ENCODE data around the gene VTN. TPM values are rescaled to one million over a fixed set of nuclear protein-coding genes. Genes with fewer than 3 reads are reported as not detected.

Gene VTN
- polyA plus RNA-seq, 1 donor (not counting 4 experiments of a cell fraction or from before 2014, with no cell fraction given), result not detected

GRCh38 chr17:28371245-28372202, 1.4 kb upstream of the VTN start, which contains the start of gene SARM1:
Gene SARM1, plus strand, starts transcription at chr17:28371694. Its CDS starts 339 bp downstream, at chr17:28372033.
- H3K4me2 ChIP-seq (ENCODE audit: control insufficient read depth, extremely low read depth, insufficient read depth, low read depth, low read length), result peak within 1 kb of the TSS; percentile 71
- H3K9ac ChIP-seq (ENCODE audit: control insufficient read depth, extremely low read depth, insufficient read depth, low read length), result no peak within 1 kb of the TSS
- no peaks in the 10 kb centered on the region for H3K9me1 ChIP-seq (ENCODE audit: control insufficient read depth, extremely low read depth, insufficient read depth, low read length)
- TF ChIP-seq EZH2 (IDR thresholded peaks at IDR 0.05; ENCODE audit: low read length), result no peak
- TF ChIP-seq, protein P1, sequence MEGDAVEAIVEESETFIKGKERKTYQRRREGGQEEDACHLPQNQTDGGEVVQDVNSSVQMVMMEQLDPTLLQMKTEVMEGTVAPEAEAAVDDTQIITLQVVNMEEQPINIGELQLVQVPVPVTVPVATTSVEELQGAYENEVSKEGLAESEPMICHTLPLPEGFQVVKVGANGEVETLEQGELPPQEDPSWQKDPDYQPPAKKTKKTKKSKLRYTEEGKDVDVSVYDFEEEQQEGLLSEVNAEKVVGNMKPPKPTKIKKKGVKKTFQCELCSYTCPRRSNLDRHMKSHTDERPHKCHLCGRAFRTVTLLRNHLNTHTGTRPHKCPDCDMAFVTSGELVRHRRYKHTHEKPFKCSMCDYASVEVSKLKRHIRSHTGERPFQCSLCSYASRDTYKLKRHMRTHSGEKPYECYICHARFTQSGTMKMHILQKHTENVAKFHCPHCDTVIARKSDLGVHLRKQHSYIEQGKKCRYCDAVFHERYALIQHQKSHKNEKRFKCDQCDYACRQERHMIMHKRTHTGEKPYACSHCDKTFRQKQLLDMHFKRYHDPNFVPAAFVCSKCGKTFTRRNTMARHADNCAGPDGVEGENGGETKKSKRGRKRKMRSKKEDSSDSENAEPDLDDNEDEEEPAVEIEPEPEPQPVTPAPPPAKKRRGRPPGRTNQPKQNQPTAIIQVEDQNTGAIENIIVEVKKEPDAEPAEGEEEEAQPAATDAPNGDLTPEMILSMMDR (optimal IDR thresholded peaks at IDR 0.05 in 1 of 3, IDR thresholded peaks at IDR 0.05 in 1 of 3, conservative IDR thresholded peaks at IDR 0.05 in 1 of 3; ENCODE audit: extremely low read depth in 1 of 3, insufficient read depth in 2 of 3, low read length in 3 of 3), result no peak
- H3K27me3 ChIP-seq (ENCODE audit: control insufficient read depth, extremely low read depth, insufficient read depth, low read length), result peaks cover 18% of the 10 kb centered on the region
- H3K27ac ChIP-seq (ENCODE audit: control insufficient read depth, insufficient read depth, low read length), result no peak within 1 kb of the TSS
- no peaks in the 10 kb centered on the region for H3K9me3 ChIP-seq (ENCODE audit: control insufficient read depth, low read depth, low read length)
- no peaks in the 10 kb centered on the region for H3K36me3 ChIP-seq (ENCODE audit: control insufficient read depth in 2 of 2, extremely low read depth in 1 of 2, insufficient read depth in 2 of 2, low read length in 2 of 2)
- H4K20me1 ChIP-seq (ENCODE audit: control insufficient read depth, extremely low read depth, insufficient read depth, low read length), result no peaks in the 10 kb centered on the region
- peak within 1 kb of the TSS; percentile 43 for H2AFZ ChIP-seq (ENCODE audit: control insufficient read depth, low read length)
- dilution Hi-C loops (cut with MboI; ENCODE audit: extremely low pct_ligation_motif_present, low sequenced_read_pairs), result no loop called here
- no peak for DNase-seq (ENCODE audit: low read depth, low spot score)
- peak within 1 kb of the TSS; percentile 3 to 55 (median 46) for H3K4me3 ChIP-seq (ENCODE audit: control insufficient read depth in 2 of 3, extremely low read depth in 1 of 3, insufficient read depth in 2 of 3, low read depth in 1 of 3, low read length in 3 of 3)
- FAIRE-seq, result no peak
- H3K4me1 ChIP-seq (ENCODE audit: control insufficient read depth, extremely low read depth, insufficient read depth, low read length), result peaks cover 8% of the 10 kb centered on the region
- H3K79me2 ChIP-seq (ENCODE audit: control insufficient read depth, insufficient read depth, low read length), result no peaks in the 10 kb centered on the region

GRCh38 chr17:28370744-28371103, 617 bp upstream of the VTN start:
- no peak overlapping the region for H3K9ac ChIP-seq (ENCODE audit: control insufficient read depth, extremely low read depth, insufficient read depth, low read length)
- no peak for TF ChIP-seq EZH2 (IDR thresholded peaks at IDR 0.05; ENCODE audit: low read length)
- TF ChIP-seq, protein P1 (optimal IDR thresholded peaks at IDR 0.05 in 1 of 3, IDR thresholded peaks at IDR 0.05 in 1 of 3, conservative IDR thresholded peaks at IDR 0.05 in 1 of 3; ENCODE audit: extremely low read depth in 1 of 3, insufficient read depth in 2 of 3, low read length in 3 of 3), result no peak
- DNase-seq (ENCODE audit: low read depth, low spot score), result no peak
- H3K9me1 ChIP-seq (ENCODE audit: control insufficient read depth, extremely low read depth, insufficient read depth, low read length), result no peaks in the 10 kb centered on the region
- no peaks in the 10 kb centered on the region for H3K36me3 ChIP-seq (ENCODE audit: control insufficient read depth in 2 of 2, extremely low read depth in 1 of 2, insufficient read depth in 2 of 2, low read length in 2 of 2)
- H3K4me2 ChIP-seq (ENCODE audit: control insufficient read depth, extremely low read depth, insufficient read depth, low read depth, low read length), result no peak overlapping the region
- H3K9me3 ChIP-seq (ENCODE audit: control insufficient read depth, low read depth, low read length), result no peaks in the 10 kb centered on the region
- dilution Hi-C loops (cut with MboI; ENCODE audit: extremely low pct_ligation_motif_present, low sequenced_read_pairs), result no loop called here
- H2AFZ ChIP-seq (ENCODE audit: control insufficient read depth, low read length), result no peak overlapping the region
- H3K79me2 ChIP-seq (ENCODE audit: control insufficient read depth, insufficient read depth, low read length), result no peaks in the 10 kb centered on the region
- H4K20me1 ChIP-seq (ENCODE audit: control insufficient read depth, extremely low read depth, insufficient read depth, low read length), result no peaks in the 10 kb centered on the region
- H3K4me3 ChIP-seq (ENCODE audit: control insufficient read depth in 2 of 3, extremely low read depth in 1 of 3, insufficient read depth in 2 of 3, low read depth in 1 of 3, low read length in 3 of 3), result no peak overlapping the region
- FAIRE-seq, result no peak
- no peak overlapping the region for H3K27ac ChIP-seq (ENCODE audit: control insufficient read depth, insufficient read depth, low read length)
- H3K4me1 ChIP-seq (ENCODE audit: control insufficient read depth, extremely low read depth, insufficient read depth, low read length), result peaks cover 8% of the 10 kb centered on the region
- peaks cover 18% of the 10 kb centered on the region for H3K27me3 ChIP-seq (ENCODE audit: control insufficient read depth, extremely low read depth, insufficient read depth, low read length)

All from keratinocyte (primary cell).